ENCODE results near the gene VKORC1L1.
"Not testable (repeated sequence)": the region's sequence is repeated elsewhere in the genome, so short reads cannot be mapped to it uniquely, and the experiment has no call there.

The VKORC1L1 gene

GRCh38 chr7:65974876-65975275 is 102.0 kb downstream of the VKORC1L1 start:
- H3K9me3 ChIP-seq (ENCODE audit: control insufficient read depth, low read length) = no peaks in the 10 kb centered on the region

DNA sequence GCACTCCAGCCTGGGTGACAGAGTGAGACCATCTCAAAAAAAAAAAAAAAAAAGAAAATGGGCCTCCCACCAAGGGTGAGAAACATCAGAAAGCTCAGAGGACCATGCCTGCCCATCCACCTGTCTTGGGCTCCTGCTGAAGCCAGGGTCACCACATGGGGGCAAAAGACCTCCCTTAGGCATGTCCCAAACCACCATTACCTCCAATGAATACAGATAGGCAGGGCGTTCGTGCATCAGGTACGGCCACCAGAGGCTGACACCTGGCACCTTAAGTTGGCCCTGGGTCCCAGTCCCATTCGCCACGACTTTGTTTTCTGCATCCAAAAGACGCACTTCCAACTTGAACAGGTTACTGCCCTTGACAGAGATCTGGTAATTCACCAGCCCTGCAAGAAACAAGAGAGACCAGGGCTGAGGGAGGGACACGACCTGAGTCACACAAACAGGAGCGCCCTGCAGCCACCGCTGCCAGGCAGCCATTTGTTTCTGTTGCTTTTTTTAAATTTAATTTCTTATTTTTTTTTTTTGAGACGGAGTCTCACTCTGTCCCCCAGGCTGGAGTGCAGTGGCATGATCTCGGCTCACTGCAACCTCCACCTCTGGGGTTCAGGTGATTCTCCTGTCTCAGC is 103.1 kb downstream of the VKORC1L1 start:
- Histone ChIP-seq H3K9ac (ENCODE audit: low read length) (no peak overlapping the region), H3K4me3 (ENCODE audit: low read length) (no peak overlapping the region), H3K36me3 (ENCODE audit: control insufficient read depth, insufficient read depth, low read length) (peaks cover 9% of the 10 kb centered on the region), H3K27me3 (ENCODE audit: control insufficient read depth, insufficient read depth, low read length) (no peaks in the 10 kb centered on the region), H3K9me3 (ENCODE audit: control insufficient read depth, low read length) (no peaks in the 10 kb centered on the region), H3K4me1 (ENCODE audit: control insufficient read depth, insufficient read depth, low read length) (peaks cover 7% of the 10 kb centered on the region)

More at GRCh38 chr7:65974876-65975275, 102.0 kb downstream of the VKORC1L1 start:
- Histone ChIP-seq H3K4me1 (ENCODE audit: control insufficient read depth, insufficient read depth, low read length) (no peaks in the 10 kb centered on the region), H3K27me3 (ENCODE audit: control insufficient read depth, insufficient read depth, low read length) (no peaks in the 10 kb centered on the region), H3K9ac (ENCODE audit: low read length) (no peak overlapping the region), H3K4me3 (ENCODE audit: low read length) (no peak overlapping the region), H3K36me3 (ENCODE audit: control insufficient read depth, insufficient read depth, low read length) (peaks cover 9% of the 10 kb centered on the region)

DNA sequence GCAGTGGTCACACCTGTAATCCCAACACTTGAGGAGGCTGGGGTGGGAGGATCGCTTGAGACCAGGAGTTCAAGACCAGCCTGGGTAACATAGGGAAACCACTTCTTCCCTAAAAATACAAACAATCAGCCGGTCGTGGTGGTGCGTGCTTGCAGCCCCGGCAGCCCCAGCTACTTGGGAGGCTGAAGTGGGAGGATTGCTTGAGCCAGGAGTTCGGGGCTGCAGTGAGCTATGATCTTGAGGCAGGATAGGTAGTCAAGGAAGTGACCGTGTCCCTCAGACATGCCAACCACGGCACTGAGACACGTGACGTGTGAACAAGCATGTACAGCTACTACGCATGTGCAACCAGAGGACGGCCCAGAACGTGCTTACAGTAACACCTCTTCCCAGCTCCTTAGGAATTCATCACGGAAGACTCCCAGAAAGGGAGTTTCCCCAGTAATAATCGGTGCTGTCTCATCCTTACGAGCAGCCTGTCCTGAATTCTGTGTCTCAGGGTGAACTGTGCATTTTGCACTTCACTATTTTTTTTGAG is 103.9 kb downstream of the VKORC1L1 start:
- Histone ChIP-seq H3K9ac (ENCODE audit: low read length) (no peak overlapping the region), H3K36me3 (ENCODE audit: control insufficient read depth, insufficient read depth, low read length) (peaks cover 9% of the 10 kb centered on the region), H3K4me1 (ENCODE audit: control insufficient read depth, insufficient read depth, low read length) (peaks cover 11% of the 10 kb centered on the region), H3K4me3 (ENCODE audit: low read length) (no peak overlapping the region), H3K9me3 (ENCODE audit: control insufficient read depth, low read length) (no peaks in the 10 kb centered on the region), H3K27me3 (ENCODE audit: control insufficient read depth, insufficient read depth, low read length) (no peaks in the 10 kb centered on the region)

DNA sequence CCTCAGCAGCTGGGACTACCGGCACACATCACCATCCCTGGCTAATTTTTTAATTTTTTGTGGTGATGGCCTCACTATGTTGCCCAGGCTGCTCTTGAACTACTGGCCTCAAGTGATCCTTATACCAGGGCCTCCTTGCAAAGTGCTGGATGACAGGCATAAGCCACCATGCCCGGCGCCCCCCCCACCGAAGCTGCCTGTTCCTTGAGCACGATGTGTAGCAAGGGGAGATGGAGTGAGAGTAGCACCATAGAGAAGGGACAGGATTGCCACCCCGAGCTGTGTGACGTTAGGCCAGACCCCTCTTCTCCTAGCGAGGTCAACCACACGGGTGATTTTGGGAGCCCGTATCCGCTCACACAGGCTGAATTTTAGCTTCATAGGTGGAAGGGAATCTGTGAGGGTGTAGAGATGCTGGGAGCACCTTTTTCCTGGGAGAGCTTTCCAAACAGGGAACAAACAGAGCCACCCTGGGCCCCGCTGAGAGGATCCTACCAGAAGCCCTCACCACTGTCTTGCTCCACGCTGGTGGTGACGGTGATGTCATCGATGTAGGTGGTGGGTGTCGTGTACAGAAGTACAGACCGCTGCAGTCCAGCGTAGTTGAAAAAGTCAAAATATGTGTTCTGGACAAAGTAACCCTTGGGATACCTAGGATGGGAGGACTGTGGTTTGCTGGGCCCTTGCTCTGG is 106.2 kb downstream of the VKORC1L1 start:
- Histone ChIP-seq H3K27me3 (ENCODE audit: control insufficient read depth, insufficient read depth, low read length) (no peaks in the 10 kb centered on the region), H3K9me3 (ENCODE audit: control insufficient read depth, low read length) (no peaks in the 10 kb centered on the region), H3K4me1 (ENCODE audit: control insufficient read depth, insufficient read depth, low read length) (peaks cover 18% of the 10 kb centered on the region), H3K4me3 (ENCODE audit: low read length) (no peak overlapping the region), H3K36me3 (ENCODE audit: control insufficient read depth, insufficient read depth, low read length) (peaks cover 9% of the 10 kb centered on the region), H3K9ac (ENCODE audit: low read length) (no peak overlapping the region)

DNA sequence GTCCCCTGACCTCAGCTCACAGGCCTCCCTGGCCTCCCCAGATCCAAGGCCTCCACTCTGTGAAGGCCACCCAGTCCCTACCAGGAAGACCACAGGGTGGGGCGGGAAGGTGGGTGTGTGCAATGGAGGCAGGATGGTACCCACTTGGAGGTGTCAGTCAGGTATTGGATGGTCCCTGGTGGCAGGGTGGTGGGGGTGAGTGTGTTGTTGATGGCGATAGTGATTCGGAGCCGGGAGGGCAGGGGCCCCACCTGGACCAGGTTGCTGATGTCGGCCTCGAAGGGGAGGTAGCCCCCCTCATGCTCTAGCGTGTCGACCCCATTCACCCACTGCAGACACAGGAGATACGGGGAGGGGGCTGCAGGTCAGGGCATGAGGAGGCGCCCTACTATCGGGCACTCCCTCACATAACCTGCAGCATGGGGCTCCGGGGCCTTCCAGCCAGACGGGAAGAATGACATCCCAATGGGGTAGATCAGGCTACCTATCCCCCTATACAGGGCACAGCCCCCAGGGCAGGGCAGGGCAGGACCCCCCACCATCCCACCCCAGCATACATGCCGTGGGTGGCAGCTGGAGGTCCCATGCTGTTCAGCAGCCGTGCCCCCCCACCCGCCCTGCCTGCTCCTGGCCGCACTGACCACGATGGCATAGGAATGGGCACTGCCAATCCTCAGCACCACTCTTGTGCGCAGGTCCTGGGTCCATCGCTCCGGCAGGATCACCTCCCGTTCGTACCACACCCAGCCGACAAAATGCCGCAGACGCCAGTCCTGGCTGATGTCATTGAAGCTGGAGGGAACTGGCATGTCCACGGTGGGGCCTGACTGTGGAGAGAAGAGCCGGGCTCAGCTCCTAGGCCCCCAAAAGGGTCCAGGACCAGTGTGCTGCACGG is 107.0 kb downstream of the VKORC1L1 start:
- H3K9ac ChIP-seq (ENCODE audit: low read length) = no peak overlapping the region
- no peaks in the 10 kb centered on the region for H3K9me3 ChIP-seq (ENCODE audit: control insufficient read depth, low read length)
- peaks cover 9% of the 10 kb centered on the region for H3K36me3 ChIP-seq (ENCODE audit: control insufficient read depth, insufficient read depth, low read length)
- no peaks in the 10 kb centered on the region for H3K27me3 ChIP-seq (ENCODE audit: control insufficient read depth, insufficient read depth, low read length)
- peaks cover 18% of the 10 kb centered on the region for H3K4me1 ChIP-seq (ENCODE audit: control insufficient read depth, insufficient read depth, low read length)
- no peak overlapping the region for H3K4me3 ChIP-seq (ENCODE audit: low read length)

GRCh38 chr7:65980478-65981250 is 107.8 kb downstream of the VKORC1L1 start:
- H3K9ac ChIP-seq (ENCODE audit: low read length) = peak overlapping the region; percentile 88
- H3K36me3 ChIP-seq (ENCODE audit: control insufficient read depth, insufficient read depth, low read length) = peaks cover 9% of the 10 kb centered on the region
- no peaks in the 10 kb centered on the region for H3K9me3 ChIP-seq (ENCODE audit: control insufficient read depth, low read length)
- H3K4me1 ChIP-seq (ENCODE audit: control insufficient read depth, insufficient read depth, low read length) = peaks cover 18% of the 10 kb centered on the region
- peak overlapping the region; percentile 36 for H3K4me3 ChIP-seq (ENCODE audit: low read length)
- H3K27me3 ChIP-seq (ENCODE audit: control insufficient read depth, insufficient read depth, low read length) = no peaks in the 10 kb centered on the region

- Histone ChIP-seq H3K4me1 (ENCODE audit: control insufficient read depth, insufficient read depth, low read length) (peaks cover 18% of the 10 kb centered on the region), H3K9ac (ENCODE audit: low read length) (peak within 1 kb of the TSS; percentile 88), H3K4me3 (ENCODE audit: low read length) (peak within 1 kb of the TSS; percentile 56), H3K27me3 (ENCODE audit: control insufficient read depth, insufficient read depth, low read length) (no peaks in the 10 kb centered on the region), H3K9me3 (ENCODE audit: control insufficient read depth, low read length) (no peaks in the 10 kb centered on the region), H3K36me3 (ENCODE audit: control insufficient read depth, insufficient read depth, low read length) (no peaks in the 10 kb centered on the region)
These were observed 109.3 kb downstream of the VKORC1L1 start, which contains the start of gene GUSB for GRCh38 chr7:65981965-65982792. Gene GUSB, minus strand, starts transcription at chr7:65982213. Its CDS starts 30 bp downstream, at chr7:65982183.

- Histone ChIP-seq H3K4me3 (ENCODE audit: low read length) (no peak overlapping the region), H3K27me3 (ENCODE audit: control insufficient read depth, insufficient read depth, low read length) (no peaks in the 10 kb centered on the region), H3K9ac (ENCODE audit: low read length) (no peak overlapping the region), H3K9me3 (ENCODE audit: control insufficient read depth, low read length) (no peaks in the 10 kb centered on the region), H3K36me3 (ENCODE audit: control insufficient read depth, insufficient read depth, low read length) (no peaks in the 10 kb centered on the region), H3K4me1 (ENCODE audit: control insufficient read depth, insufficient read depth, low read length) (peaks cover 18% of the 10 kb centered on the region)
These were observed 111.2 kb downstream of the VKORC1L1 start for GRCh38 chr7:65983965-65984658.

- no peaks in the 10 kb centered on the region for H3K4me1 ChIP-seq (ENCODE audit: control insufficient read depth, insufficient read depth, low read length)
- H3K9me3 ChIP-seq (ENCODE audit: control insufficient read depth, low read length) = no peaks in the 10 kb centered on the region
- no peak overlapping the region for H3K4me3 ChIP-seq (ENCODE audit: low read length)
- no peaks in the 10 kb centered on the region for H3K36me3 ChIP-seq (ENCODE audit: control insufficient read depth, insufficient read depth, low read length)
- no peaks in the 10 kb centered on the region for H3K27me3 ChIP-seq (ENCODE audit: control insufficient read depth, insufficient read depth, low read length)
- no peak overlapping the region for H3K9ac ChIP-seq (ENCODE audit: low read length)
These were observed 115.2 kb downstream of the VKORC1L1 start for GRCh38 chr7:65988084-65988483.

- not testable (repeated sequence) for H3K9ac ChIP-seq (ENCODE audit: low read length); H3K27me3 ChIP-seq (ENCODE audit: control insufficient read depth, insufficient read depth, low read length); H3K36me3 ChIP-seq (ENCODE audit: control insufficient read depth, insufficient read depth, low read length); H3K4me1 ChIP-seq (ENCODE audit: control insufficient read depth, insufficient read depth, low read length); H3K4me3 ChIP-seq (ENCODE audit: low read length); H3K9me3 ChIP-seq (ENCODE audit: control insufficient read depth, low read length)
These were observed 115.6 kb downstream of the VKORC1L1 start for GRCh38 chr7:65988503-65988902.

All from mucosa of stomach (tissue), 1 donor.